Astrocyte (in vitro differentiated cells and primary cell): ENCODE results near the gene GABRG2. TPM values are rescaled to one million over a fixed set of nuclear protein-coding genes. Genes with fewer than 3 reads are reported as not detected.

ENCODE experiments used
- DNase-seq: peaks from one replicate; pipeline ENCODE4 v3.0.0-alpha.2; 2010; ENCODE audit warnings: low read depth
- FAIRE-seq: peaks from 2 replicates; lab custom pipeline; 2011; peaks lifted over from hg19 to GRCh38; lab: Jason Lieb, UNC
- H2AFZ ChIP-seq: 2 replicates; pipeline ENCODE4 v1.6.0; 2012; ENCODE audit warnings: low read depth, low read length, inconsistent platforms
- H3K27ac ChIP-seq: 2 replicates; pipeline ENCODE4 v1.5.1; 2011; ENCODE audit warnings: low read depth, low read length, inconsistent platforms
- H3K27me3 ChIP-seq: 2 replicates; pipeline ENCODE4 v1.6.0; 2011; ENCODE audit warnings: low read length, inconsistent platforms; ENCODE audit not compliant: insufficient read depth
- H3K36me3 ChIP-seq: 2 replicates; pipeline ENCODE4 v1.5.1; 2011; ENCODE audit warnings: low read length, inconsistent platforms; ENCODE audit not compliant: insufficient read depth
- H3K4me1 ChIP-seq: 2 replicates; pipeline ENCODE4 v1.5.1; 2011; ENCODE audit warnings: low read length, inconsistent platforms; ENCODE audit not compliant: insufficient read depth
- H3K4me2 ChIP-seq: 2 replicates; pipeline ENCODE4 v1.6.0; 2012; ENCODE audit warnings: low read length, inconsistent platforms
- H3K4me3 ChIP-seq: 2 replicates; pipeline ENCODE4 v1.5.1; 2011; ENCODE audit warnings: low read depth, mild to moderate bottlenecking, low read length, inconsistent platforms; ENCODE audit not compliant: insufficient read depth
- H3K79me2 ChIP-seq: 2 replicates; pipeline ENCODE4 v1.6.0; 2012; ENCODE audit warnings: mild to moderate bottlenecking, low read length, inconsistent platforms; ENCODE audit not compliant: insufficient read depth
- H3K9ac ChIP-seq: 2 replicates; pipeline ENCODE4 v1.6.0; 2012; ENCODE audit warnings: mild to moderate bottlenecking, low read length, inconsistent platforms
- H3K9me3 ChIP-seq: 2 replicates; pipeline ENCODE4 v1.5.1; 2012; ENCODE audit warnings: low read depth, mild to moderate bottlenecking, low read length, inconsistent platforms; ENCODE audit not compliant: insufficient read depth
- H4K20me1 ChIP-seq: 2 replicates; pipeline ENCODE4 v1.6.0; 2012; ENCODE audit warnings: low read length, inconsistent platforms; ENCODE audit not compliant: insufficient read depth
- H3K27ac Mint-ChIP-seq: one replicate; pipeline ENCODE4 v1.8.0; 2021; ENCODE audit warnings: mild to moderate bottlenecking, mixed read lengths; ENCODE audit not compliant: unreplicated experiment
- H3K27me3 Mint-ChIP-seq: one replicate; pipeline ENCODE4 v1.8.0; 2021; ENCODE audit warnings: low read depth, mixed read lengths; ENCODE audit not compliant: unreplicated experiment
- H3K36me3 Mint-ChIP-seq: one replicate; pipeline ENCODE4 v1.8.0; 2021; ENCODE audit warnings: low read depth, mixed read lengths; ENCODE audit not compliant: unreplicated experiment
- H3K4me1 Mint-ChIP-seq: one replicate; pipeline ENCODE4 v1.8.0; 2021; ENCODE audit warnings: low read depth, mixed read lengths; ENCODE audit not compliant: unreplicated experiment
- H3K4me3 Mint-ChIP-seq: one replicate; pipeline ENCODE4 v1.8.0; 2021; ENCODE audit warnings: mild to moderate bottlenecking, moderate library complexity, mixed read lengths; ENCODE audit not compliant: unreplicated experiment
- H3K9me3 Mint-ChIP-seq: one replicate; pipeline ENCODE4 v1.8.0; 2021; ENCODE audit warnings: mild to moderate bottlenecking, mixed read lengths; ENCODE audit not compliant: unreplicated experiment
- EZH2 ChIP-seq: IDR thresholded peaks from 2 replicates; pipeline ENCODE4 v1.6.1; 2012; ENCODE audit warnings: mild to moderate bottlenecking, low read length, inconsistent platforms; ENCODE audit not compliant: insufficient read depth
- total RNA-seq: library from RNA; stranded (reverse); gene quantifications from 2 replicates; pipeline ENCODE4 v1.2.1, GENCODE V29; 2021
- TF ChIP-seq, protein P1 (sequence below): IDR thresholded peaks from 2 replicates; pipeline ENCODE4 v1.5.1; 2011; ENCODE audit warnings: low read depth, mild to moderate bottlenecking, inconsistent platforms, low read length, moderate library complexity; ENCODE audit not compliant: insufficient read depth

GABRG2 gene
- total RNA-seq, 1 donor from 2014 or later = not detected

GRCh38 chr5:162189719-162190118, 122.1 kb downstream of the GABRG2 start:
- TF ChIP-seq, protein P1, sequence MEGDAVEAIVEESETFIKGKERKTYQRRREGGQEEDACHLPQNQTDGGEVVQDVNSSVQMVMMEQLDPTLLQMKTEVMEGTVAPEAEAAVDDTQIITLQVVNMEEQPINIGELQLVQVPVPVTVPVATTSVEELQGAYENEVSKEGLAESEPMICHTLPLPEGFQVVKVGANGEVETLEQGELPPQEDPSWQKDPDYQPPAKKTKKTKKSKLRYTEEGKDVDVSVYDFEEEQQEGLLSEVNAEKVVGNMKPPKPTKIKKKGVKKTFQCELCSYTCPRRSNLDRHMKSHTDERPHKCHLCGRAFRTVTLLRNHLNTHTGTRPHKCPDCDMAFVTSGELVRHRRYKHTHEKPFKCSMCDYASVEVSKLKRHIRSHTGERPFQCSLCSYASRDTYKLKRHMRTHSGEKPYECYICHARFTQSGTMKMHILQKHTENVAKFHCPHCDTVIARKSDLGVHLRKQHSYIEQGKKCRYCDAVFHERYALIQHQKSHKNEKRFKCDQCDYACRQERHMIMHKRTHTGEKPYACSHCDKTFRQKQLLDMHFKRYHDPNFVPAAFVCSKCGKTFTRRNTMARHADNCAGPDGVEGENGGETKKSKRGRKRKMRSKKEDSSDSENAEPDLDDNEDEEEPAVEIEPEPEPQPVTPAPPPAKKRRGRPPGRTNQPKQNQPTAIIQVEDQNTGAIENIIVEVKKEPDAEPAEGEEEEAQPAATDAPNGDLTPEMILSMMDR = no peak
- TF ChIP-seq EZH2 = no peak
- Histone ChIP-seq H3K27me3 (no peaks in the 10 kb centered on the region), H3K4me3 (no peak overlapping the region), H3K4me2 (no peak overlapping the region), H3K79me2 (no peaks in the 10 kb centered on the region), H3K4me1 (no peaks in the 10 kb centered on the region), H4K20me1 (no peaks in the 10 kb centered on the region), H3K9ac (no peak overlapping the region), H2AFZ (no peak overlapping the region), H3K27ac (no peak overlapping the region), H3K9me3 (peaks cover 8% of the 10 kb centered on the region), H3K36me3 (no peaks in the 10 kb centered on the region)
- Mint-ChIP-seq H3K27ac (no peak overlapping the region), H3K36me3 (no peaks in the 10 kb centered on the region), H3K4me3 (no peak overlapping the region), H3K9me3 (peaks cover 1% of the 10 kb centered on the region), H3K27me3 (no peaks in the 10 kb centered on the region), H3K4me1 (no peaks in the 10 kb centered on the region)
- FAIRE-seq = no peak
- no peak for DNase-seq

GRCh38 chr5:162193012-162193411, 125.4 kb downstream of the GABRG2 start:
- TF ChIP-seq, protein P1 = no peak
- no peak for TF ChIP-seq EZH2
- no peaks in the 10 kb centered on the region for H3K79me2 ChIP-seq
- H3K4me2 ChIP-seq = no peak overlapping the region
- H3K9ac ChIP-seq = no peak overlapping the region
- no peak overlapping the region for H3K27ac Mint-ChIP-seq
- no peaks in the 10 kb centered on the region for H3K9me3 Mint-ChIP-seq
- no peak for FAIRE-seq
- no peak overlapping the region for H3K27ac ChIP-seq
- no peaks in the 10 kb centered on the region for H3K4me1 Mint-ChIP-seq
- no peak overlapping the region for H2AFZ ChIP-seq
- H3K36me3 ChIP-seq = no peaks in the 10 kb centered on the region
- H3K4me3 Mint-ChIP-seq = no peak overlapping the region
- no peaks in the 10 kb centered on the region for H3K4me1 ChIP-seq
- H4K20me1 ChIP-seq = no peaks in the 10 kb centered on the region
- peaks cover 8% of the 10 kb centered on the region for H3K9me3 ChIP-seq
- DNase-seq = no peak
- H3K27me3 ChIP-seq = no peaks in the 10 kb centered on the region
- no peaks in the 10 kb centered on the region for H3K27me3 Mint-ChIP-seq
- no peak overlapping the region for H3K4me3 ChIP-seq
- no peaks in the 10 kb centered on the region for H3K36me3 Mint-ChIP-seq

- H3K9me3 Mint-ChIP-seq = no peaks in the 10 kb centered on the region
- H3K9me3 ChIP-seq = peaks cover 3% of the 10 kb centered on the region
- no peaks in the 10 kb centered on the region for H3K36me3 ChIP-seq
- TF ChIP-seq, protein P1 = no peak
- no peak for TF ChIP-seq EZH2
- no peak overlapping the region for H2AFZ ChIP-seq
- no peaks in the 10 kb centered on the region for H3K79me2 ChIP-seq
- H3K27me3 ChIP-seq = no peaks in the 10 kb centered on the region
- H3K27ac ChIP-seq = no peak overlapping the region
- FAIRE-seq = no peak
- no peak overlapping the region for H3K4me2 ChIP-seq
- no peaks in the 10 kb centered on the region for H3K4me1 Mint-ChIP-seq
- H3K27ac Mint-ChIP-seq = no peak overlapping the region
- H3K4me1 ChIP-seq = no peaks in the 10 kb centered on the region
- no peak overlapping the region for H3K4me3 ChIP-seq
- no peaks in the 10 kb centered on the region for H3K27me3 Mint-ChIP-seq
- no peak for DNase-seq
- no peaks in the 10 kb centered on the region for H3K36me3 Mint-ChIP-seq
- no peak overlapping the region for H3K9ac ChIP-seq
- H4K20me1 ChIP-seq = no peaks in the 10 kb centered on the region
- H3K4me3 Mint-ChIP-seq = no peak overlapping the region
Observed at GRCh38 chr5:162196351-162196750, 128.8 kb downstream of the GABRG2 start.
